Renal cortex interstitium (tissue), 11 donors: Measurements from ENCODE around the gene TMEM273. TPM values are rescaled to one million over a fixed set of nuclear protein-coding genes. Genes with fewer than 3 reads are reported as not detected.
"Not testable (repeated sequence)": the region's sequence is repeated elsewhere in the genome, so short reads cannot be mapped to it uniquely, and the experiment has no call there.

Experiments
- DNase-seq, 11 donors: peaks; one replicate each; pipeline ENCODE4 v3.0.0-alpha.2; 2013; ENCODE audit warnings: low read depth in 9 of 11, low spot score in 4 of 11; ENCODE audit errors: extremely low read depth in 1 of 11
- polyA plus RNA-seq, 3 donors: library from polyadenylated mRNA; unstranded; fragments of 120-200 nt; gene quantifications; one replicate each; pipeline ENCODE4 v1.2.1, GENCODE V29; 2013; ENCODE audit not compliant: insufficient read length in 3 of 3

TMEM273 gene
- polyA plus RNA-seq, 3 donors: 2.1 to 3.1 (median 2.7) TPM

- no peak for DNase-seq
These were observed 20.8 kb upstream of the TMEM273 start for GRCh38 chr10:49208996-49209395.

DNA sequence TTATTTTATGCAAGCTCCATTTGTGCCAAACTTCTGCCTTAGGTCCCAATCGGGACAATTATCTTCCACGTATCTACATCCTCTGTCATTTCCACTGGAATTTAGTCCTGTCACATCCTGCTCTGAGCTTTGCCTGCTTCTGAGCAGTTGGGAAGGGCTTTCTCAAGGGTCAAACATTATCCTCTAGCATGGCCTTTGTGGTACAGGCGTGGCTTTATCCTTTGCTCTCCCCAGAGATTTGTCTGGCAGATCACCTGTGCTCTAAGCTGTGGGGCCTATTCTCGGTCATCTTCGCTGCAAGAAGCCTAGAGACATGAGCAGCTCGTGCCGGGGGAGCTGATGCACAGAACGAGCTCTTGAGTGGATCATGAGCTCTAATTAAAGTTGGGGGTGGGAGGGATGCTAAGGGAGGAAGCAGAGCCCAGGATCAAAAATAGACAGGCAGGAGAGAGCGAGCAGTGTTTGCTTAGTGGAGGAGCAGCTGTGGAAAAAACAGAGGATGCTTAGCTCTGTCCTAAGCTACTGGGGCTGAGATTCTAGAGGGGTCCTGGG is 19.8 kb upstream of the TMEM273 start:
- DNase-seq: no peak

- DNase-seq: no peak
These were observed 18.9 kb upstream of the TMEM273 start for GRCh38 chr10:49207113-49207512.

GRCh38 chr10:49205206-49205605 is 17.0 kb upstream of the TMEM273 start:
- DNase-seq: no peak

DNA sequence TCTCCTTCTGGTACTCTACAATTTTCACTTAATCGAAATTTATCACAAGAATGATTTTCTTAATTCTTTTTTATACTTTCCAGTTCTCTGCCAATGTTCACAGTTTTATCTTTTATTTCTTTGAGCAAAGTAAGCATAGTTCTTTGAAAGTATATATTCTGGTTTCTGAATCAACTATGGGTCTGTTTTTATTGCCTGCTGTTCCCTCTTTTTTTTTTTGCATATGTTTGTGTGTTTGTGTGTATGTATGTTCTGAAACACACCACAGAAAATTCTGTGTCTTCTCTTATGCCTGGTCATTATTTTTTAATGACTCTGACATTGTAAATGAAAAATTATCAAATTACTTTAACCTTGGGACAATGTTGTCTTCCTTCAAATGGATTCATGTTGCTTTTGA is 15.9 kb upstream of the TMEM273 start:
- no peak for DNase-seq

GRCh38 chr10:49202266-49202665 is 14.1 kb upstream of the TMEM273 start:
- DNase-seq: no peak

GRCh38 chr10:49200854-49201253 is 12.7 kb upstream of the TMEM273 start:
- no peak for DNase-seq

- no peak for DNase-seq
These were observed 9.0 kb upstream of the TMEM273 start for GRCh38 chr10:49197171-49197570.

DNA sequence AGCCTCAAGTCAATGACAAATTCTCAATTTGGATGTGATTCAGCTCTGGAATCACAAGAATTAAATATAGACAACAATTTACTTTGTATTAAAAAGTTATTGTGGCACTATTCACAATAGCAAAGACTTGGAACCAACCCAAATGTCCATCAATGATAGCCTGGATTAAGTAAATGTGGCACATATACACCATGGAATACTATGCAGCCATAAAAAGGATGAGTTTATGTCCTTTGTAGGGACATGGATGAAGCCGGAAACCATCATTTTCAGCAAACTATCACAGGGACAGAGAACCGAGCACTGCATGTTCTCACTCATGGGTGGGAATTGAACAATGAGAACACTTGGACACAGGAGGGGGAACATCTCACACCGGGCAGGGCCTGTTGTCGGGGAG is 7.7 kb upstream of the TMEM273 start:
- DNase-seq: not testable (repeated sequence)

- no peak for DNase-seq
These were observed 6.2 kb upstream of the TMEM273 start for GRCh38 chr10:49194212-49194920.

- no peak for DNase-seq
These were observed 3.2 kb upstream of the TMEM273 start for GRCh38 chr10:49191349-49191748.

DNA sequence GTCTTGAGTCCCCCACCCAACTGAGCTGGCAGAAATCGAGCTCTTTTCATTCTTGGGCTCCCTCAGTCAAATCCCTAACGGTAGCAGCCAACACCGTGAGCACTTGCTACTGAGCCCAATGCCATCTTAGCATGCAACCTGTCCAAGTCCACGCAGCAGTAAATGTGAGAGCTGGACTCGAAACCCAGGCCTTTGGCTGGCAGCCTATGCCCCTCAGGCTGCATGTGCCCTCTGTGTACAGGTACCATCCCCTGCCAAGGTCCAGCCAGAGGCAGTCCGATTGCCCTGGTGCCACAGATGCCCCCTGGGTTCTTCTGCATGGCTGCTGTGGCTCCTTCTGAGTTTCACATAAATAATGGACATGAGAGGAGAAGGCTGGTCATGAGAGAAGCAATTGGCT is 1.2 kb upstream of the TMEM273 start:
- no peak for DNase-seq

GRCh38 chr10:49187044-49187484 is 1.1 kb downstream of the TMEM273 start:
- no peak for DNase-seq

- DNase-seq: no peak
These were observed 1.6 kb downstream of the TMEM273 start for GRCh38 chr10:49186613-49187012.

DNA sequence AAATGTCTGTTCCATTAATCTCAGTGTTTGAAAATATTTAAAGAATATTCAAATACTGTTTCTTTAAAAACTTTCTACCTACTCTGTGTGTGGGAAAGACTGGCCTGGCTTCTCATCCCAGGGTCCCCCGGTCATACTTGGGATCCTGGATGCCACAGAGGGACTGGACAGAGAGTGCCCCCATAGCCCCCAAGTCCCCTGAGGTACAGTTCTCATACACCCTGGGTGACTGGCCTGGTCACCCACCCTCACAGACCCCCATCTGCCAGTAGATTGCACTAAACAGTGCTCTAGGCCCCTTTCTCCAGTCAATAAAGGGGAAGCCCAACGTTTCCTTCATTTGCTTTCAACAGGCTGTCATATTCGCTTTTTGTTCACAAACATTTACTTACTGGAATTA is 3.0 kb downstream of the TMEM273 start:
- DNase-seq: no peak

DNA sequence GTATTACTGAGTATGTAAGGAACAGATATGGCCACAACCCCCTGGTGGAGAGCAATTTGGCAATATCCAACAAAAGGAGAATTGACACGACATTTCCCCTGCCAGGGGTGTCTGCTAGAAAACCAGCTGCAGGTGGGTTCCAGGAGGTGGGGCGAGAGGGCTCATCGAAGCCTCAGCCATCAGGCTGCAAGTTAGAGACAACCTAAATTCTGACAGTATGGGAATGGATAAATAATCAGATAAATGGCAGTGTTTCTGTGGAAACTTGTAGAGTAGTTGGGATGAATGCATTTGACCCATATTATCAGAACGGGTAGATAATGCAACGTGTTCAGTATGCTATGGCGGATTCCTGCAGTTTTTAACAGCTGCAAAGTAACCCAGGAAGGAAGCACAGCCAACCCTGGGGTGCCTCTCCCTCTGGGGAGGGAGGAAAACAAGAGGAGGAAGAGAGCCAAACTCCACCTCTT is 3.5 kb downstream of the TMEM273 start:
- DNase-seq: no peak

DNA sequence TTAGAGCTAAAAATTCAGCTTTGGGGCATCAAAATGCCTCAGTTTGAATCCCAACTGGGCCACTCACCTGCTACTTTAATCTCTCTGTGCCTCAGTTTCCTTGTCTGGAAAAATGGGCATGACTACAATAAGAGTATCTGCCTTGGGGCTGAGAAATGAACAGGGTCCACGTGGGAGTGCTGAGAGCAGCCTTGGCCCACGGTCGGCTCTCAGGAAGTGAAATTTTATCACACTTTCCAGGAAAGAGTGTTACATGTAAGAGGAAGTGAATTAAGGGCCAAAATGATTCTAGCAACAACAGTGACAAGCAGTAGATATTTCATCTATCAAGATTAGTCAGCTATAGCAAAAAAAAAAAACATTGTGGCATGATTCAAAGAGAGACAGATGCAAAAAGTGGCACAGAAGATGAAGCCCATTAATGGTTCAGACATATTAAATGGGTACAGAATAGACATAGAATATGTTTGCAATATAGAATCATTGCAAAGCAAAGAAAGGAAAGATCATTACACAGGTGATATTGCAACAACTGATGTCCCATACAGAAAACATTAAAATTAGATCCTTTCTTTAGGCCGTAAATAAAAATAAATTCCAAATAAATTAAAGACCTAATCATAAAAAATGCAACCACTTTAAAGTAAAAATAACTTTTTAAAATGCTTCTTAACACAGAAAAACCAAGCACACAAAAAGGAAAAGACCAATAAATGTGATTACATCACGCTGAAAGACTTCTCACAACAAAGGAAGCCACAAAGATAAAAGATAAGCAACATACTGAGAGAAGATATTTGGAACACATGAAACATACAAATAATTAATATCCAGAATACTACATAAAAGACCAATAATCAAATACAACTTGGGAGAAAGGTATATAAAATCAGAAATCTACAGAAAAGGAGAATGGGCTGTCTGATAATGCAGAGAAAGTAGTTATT is 4.3 kb downstream of the TMEM273 start:
- no peak for DNase-seq

- no peak for DNase-seq
These were observed 5.4 kb downstream of the TMEM273 start for GRCh38 chr10:49182776-49183175.

- DNase-seq: no peak
These were observed 7.7 kb downstream of the TMEM273 start for GRCh38 chr10:49180444-49180860.
